ENCODE data around the gene FRMD1.

DNA sequence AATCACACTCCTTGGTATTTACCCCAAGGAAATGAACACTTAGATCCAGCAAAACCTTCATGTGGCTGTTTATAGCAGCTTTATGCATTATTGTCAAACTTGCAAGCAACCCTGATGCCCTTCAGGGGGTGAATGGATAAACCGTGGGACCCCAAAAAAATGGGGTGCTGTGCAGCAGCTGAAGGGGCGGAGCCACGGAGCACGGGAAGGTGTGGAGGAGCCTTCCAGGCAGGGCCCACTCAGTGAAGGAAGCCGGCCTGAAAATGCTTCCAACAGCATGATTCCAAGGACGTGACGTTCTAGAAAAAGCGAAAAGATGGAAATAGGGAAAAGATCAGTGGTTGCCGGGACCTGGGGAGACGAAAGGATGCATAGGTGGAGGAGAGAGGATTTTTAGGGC, 25.6 kb upstream of the FRMD1 start:
- TF ChIP-seq, protein P1, sequence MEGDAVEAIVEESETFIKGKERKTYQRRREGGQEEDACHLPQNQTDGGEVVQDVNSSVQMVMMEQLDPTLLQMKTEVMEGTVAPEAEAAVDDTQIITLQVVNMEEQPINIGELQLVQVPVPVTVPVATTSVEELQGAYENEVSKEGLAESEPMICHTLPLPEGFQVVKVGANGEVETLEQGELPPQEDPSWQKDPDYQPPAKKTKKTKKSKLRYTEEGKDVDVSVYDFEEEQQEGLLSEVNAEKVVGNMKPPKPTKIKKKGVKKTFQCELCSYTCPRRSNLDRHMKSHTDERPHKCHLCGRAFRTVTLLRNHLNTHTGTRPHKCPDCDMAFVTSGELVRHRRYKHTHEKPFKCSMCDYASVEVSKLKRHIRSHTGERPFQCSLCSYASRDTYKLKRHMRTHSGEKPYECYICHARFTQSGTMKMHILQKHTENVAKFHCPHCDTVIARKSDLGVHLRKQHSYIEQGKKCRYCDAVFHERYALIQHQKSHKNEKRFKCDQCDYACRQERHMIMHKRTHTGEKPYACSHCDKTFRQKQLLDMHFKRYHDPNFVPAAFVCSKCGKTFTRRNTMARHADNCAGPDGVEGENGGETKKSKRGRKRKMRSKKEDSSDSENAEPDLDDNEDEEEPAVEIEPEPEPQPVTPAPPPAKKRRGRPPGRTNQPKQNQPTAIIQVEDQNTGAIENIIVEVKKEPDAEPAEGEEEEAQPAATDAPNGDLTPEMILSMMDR (conservative IDR thresholded peaks at IDR 0.05; ENCODE audit: low read depth, low read length): no peak
- TF ChIP-seq EZH2 (IDR thresholded peaks at IDR 0.05; ENCODE audit: low read length, unreplicated experiment): no peak
